ENCODE results near the gene MON1B.

The MON1B gene

DNA sequence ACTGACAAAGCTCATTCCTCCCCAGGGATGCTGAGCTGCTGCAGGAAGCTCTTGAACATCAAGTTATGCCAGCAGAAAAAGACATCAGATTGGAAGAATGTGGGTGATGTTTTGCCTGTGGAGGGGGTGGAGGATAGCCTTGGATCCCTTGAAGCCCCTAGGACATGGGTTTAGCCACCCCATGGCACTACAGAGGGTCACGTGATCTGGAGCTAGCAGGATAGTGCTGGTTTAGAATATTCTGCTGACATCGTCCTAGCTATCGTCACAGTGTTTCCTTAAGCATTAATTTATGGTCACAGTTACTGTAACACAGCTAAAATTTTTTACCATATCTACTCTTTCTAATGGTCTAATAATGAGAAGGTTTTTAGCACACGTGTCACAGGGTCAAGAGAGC, 20.2 kb upstream of the MON1B start:
- Histone ChIP-seq H3K79me2 (ENCODE audit: insufficient read depth, low read length) (no peaks in the 10 kb centered on the region), H4K20me1 (ENCODE audit: insufficient read depth, low read length) (no peaks in the 10 kb centered on the region), H3K9ac (ENCODE audit: low read length) (no peak overlapping the region), H2AFZ (ENCODE audit: low read length) (no peak overlapping the region), H3K27me3 (ENCODE audit: insufficient read depth, low read length) (no peaks in the 10 kb centered on the region), H3K9me2 (ENCODE audit: low read depth, low read length) (no peaks in the 10 kb centered on the region), H3K27ac (ENCODE audit: low read depth, low read length, poor library complexity, severe bottlenecking) (no peak overlapping the region), H3K4me1 (ENCODE audit: insufficient read depth, low read length, severe bottlenecking) (no peaks in the 10 kb centered on the region), H3F3A (ENCODE audit: insufficient read depth, low read length) (no peaks in the 10 kb centered on the region), H3K9me3 (ENCODE audit: low read length) (no peaks in the 10 kb centered on the region), H3K4me3 (ENCODE audit: low read depth, low read length, poor library complexity, severe bottlenecking) (no peak overlapping the region), H3K4me2 (ENCODE audit: low read length) (no peak overlapping the region), H3K36me3 (ENCODE audit: insufficient read depth, low read length) (no peaks in the 10 kb centered on the region)
- TF ChIP-seq, protein P1, sequence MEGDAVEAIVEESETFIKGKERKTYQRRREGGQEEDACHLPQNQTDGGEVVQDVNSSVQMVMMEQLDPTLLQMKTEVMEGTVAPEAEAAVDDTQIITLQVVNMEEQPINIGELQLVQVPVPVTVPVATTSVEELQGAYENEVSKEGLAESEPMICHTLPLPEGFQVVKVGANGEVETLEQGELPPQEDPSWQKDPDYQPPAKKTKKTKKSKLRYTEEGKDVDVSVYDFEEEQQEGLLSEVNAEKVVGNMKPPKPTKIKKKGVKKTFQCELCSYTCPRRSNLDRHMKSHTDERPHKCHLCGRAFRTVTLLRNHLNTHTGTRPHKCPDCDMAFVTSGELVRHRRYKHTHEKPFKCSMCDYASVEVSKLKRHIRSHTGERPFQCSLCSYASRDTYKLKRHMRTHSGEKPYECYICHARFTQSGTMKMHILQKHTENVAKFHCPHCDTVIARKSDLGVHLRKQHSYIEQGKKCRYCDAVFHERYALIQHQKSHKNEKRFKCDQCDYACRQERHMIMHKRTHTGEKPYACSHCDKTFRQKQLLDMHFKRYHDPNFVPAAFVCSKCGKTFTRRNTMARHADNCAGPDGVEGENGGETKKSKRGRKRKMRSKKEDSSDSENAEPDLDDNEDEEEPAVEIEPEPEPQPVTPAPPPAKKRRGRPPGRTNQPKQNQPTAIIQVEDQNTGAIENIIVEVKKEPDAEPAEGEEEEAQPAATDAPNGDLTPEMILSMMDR (IDR thresholded peaks at IDR 0.05; ENCODE audit: low read length), result no peak
- TF ChIP-seq EZH2 (IDR thresholded peaks at IDR 0.05; ENCODE audit: borderline replicate concordance, low read length), result no peak

- no peaks in the 10 kb centered on the region for H3K9me3 ChIP-seq (ENCODE audit: low read length)
- no peak overlapping the region for H3K4me2 ChIP-seq (ENCODE audit: low read length)
- H3K27me3 ChIP-seq (ENCODE audit: insufficient read depth, low read length), result no peaks in the 10 kb centered on the region
- H2AFZ ChIP-seq (ENCODE audit: low read length), result no peak overlapping the region
- no peak overlapping the region for H3K9ac ChIP-seq (ENCODE audit: low read length)
- H3K4me1 ChIP-seq (ENCODE audit: insufficient read depth, low read length, severe bottlenecking), result no peaks in the 10 kb centered on the region
- no peak overlapping the region for H3K27ac ChIP-seq (ENCODE audit: low read depth, low read length, poor library complexity, severe bottlenecking)
- H3K36me3 ChIP-seq (ENCODE audit: insufficient read depth, low read length), result no peaks in the 10 kb centered on the region
- H3K9me2 ChIP-seq (ENCODE audit: low read depth, low read length), result no peaks in the 10 kb centered on the region
- TF ChIP-seq, protein P1 (IDR thresholded peaks at IDR 0.05; ENCODE audit: low read length), result peak; percentile 70; the same call in 1 of the 2 replicates
- no peak for TF ChIP-seq EZH2 (IDR thresholded peaks at IDR 0.05; ENCODE audit: borderline replicate concordance, low read length)
- H4K20me1 ChIP-seq (ENCODE audit: insufficient read depth, low read length), result no peaks in the 10 kb centered on the region
- H3K4me3 ChIP-seq (ENCODE audit: low read depth, low read length, poor library complexity, severe bottlenecking), result no peak overlapping the region
- H3F3A ChIP-seq (ENCODE audit: insufficient read depth, low read length), result no peaks in the 10 kb centered on the region
- no peaks in the 10 kb centered on the region for H3K79me2 ChIP-seq (ENCODE audit: insufficient read depth, low read length)
Measured at GRCh38 chr16:77171745-77172635, 19.0 kb upstream of the MON1B start.

GRCh38 chr16:77172951-77173350, 18.0 kb upstream of the MON1B start:
- no peaks in the 10 kb centered on the region for H3K36me3 ChIP-seq (ENCODE audit: insufficient read depth, low read length)
- no peak overlapping the region for H3K4me3 ChIP-seq (ENCODE audit: low read depth, low read length, poor library complexity, severe bottlenecking)
- no peak overlapping the region for H3K4me2 ChIP-seq (ENCODE audit: low read length)
- no peak overlapping the region for H2AFZ ChIP-seq (ENCODE audit: low read length)
- no peaks in the 10 kb centered on the region for H3K79me2 ChIP-seq (ENCODE audit: insufficient read depth, low read length)
- no peak overlapping the region for H3K9ac ChIP-seq (ENCODE audit: low read length)
- H3K4me1 ChIP-seq (ENCODE audit: insufficient read depth, low read length, severe bottlenecking), result no peaks in the 10 kb centered on the region
- no peaks in the 10 kb centered on the region for H3K9me2 ChIP-seq (ENCODE audit: low read depth, low read length)
- H3K27ac ChIP-seq (ENCODE audit: low read depth, low read length, poor library complexity, severe bottlenecking), result no peak overlapping the region
- no peaks in the 10 kb centered on the region for H3F3A ChIP-seq (ENCODE audit: insufficient read depth, low read length)
- no peaks in the 10 kb centered on the region for H3K9me3 ChIP-seq (ENCODE audit: low read length)
- TF ChIP-seq EZH2 (IDR thresholded peaks at IDR 0.05; ENCODE audit: borderline replicate concordance, low read length), result no peak
- TF ChIP-seq, protein P1 (IDR thresholded peaks at IDR 0.05; ENCODE audit: low read length), result no peak
- H4K20me1 ChIP-seq (ENCODE audit: insufficient read depth, low read length), result no peaks in the 10 kb centered on the region
- no peaks in the 10 kb centered on the region for H3K27me3 ChIP-seq (ENCODE audit: insufficient read depth, low read length)

All from OCI-LY1 (cell line).